Endothelial cell (in vitro differentiated cells): ENCODE results near the gene CACNG4. TPM values are rescaled to one million over a fixed set of nuclear protein-coding genes. Genes with fewer than 3 reads are reported as not detected.

ENCODE experiments used
- DNase-seq: peaks from one replicate; pipeline ENCODE4 v3.0.0; 2021; ENCODE audit warnings: low spot score
- H3K27ac Mint-ChIP-seq: one replicate; pipeline ENCODE4 v1.8.0; 2021; ENCODE audit warnings: mixed read lengths, inconsistent platforms; ENCODE audit not compliant: unreplicated experiment
- H3K27me3 Mint-ChIP-seq: one replicate; pipeline ENCODE4 v1.8.0; 2021; ENCODE audit warnings: mild to moderate bottlenecking, moderate library complexity, mixed read lengths, inconsistent platforms; ENCODE audit not compliant: unreplicated experiment
- H3K36me3 Mint-ChIP-seq: one replicate; pipeline ENCODE4 v1.8.0; 2021; ENCODE audit warnings: mild to moderate bottlenecking, low read depth, mixed read lengths, inconsistent platforms; ENCODE audit not compliant: unreplicated experiment
- H3K4me1 Mint-ChIP-seq: one replicate; pipeline ENCODE4 v1.8.0; 2021; ENCODE audit warnings: mild to moderate bottlenecking, mixed read lengths, inconsistent platforms; ENCODE audit not compliant: unreplicated experiment
- H3K4me3 Mint-ChIP-seq: one replicate; pipeline ENCODE4 v1.8.0; 2021; ENCODE audit warnings: mild to moderate bottlenecking, mixed read lengths, inconsistent platforms; ENCODE audit not compliant: unreplicated experiment
- H3K9me3 Mint-ChIP-seq: one replicate; pipeline ENCODE4 v1.8.0; 2021; ENCODE audit warnings: mixed read lengths, inconsistent platforms; ENCODE audit not compliant: unreplicated experiment
- total RNA-seq: library from RNA; stranded (reverse); fragmentation: NEBNext Ultra II Directional; extraction: Animal tissue kit (Norgen Biotek cat#: 25700); gene quantifications from one replicate; pipeline ENCODE4 v1.2.1, GENCODE V29; 2021; ENCODE audit not compliant: unreplicated experiment
- TF ChIP-seq, protein P1 (sequence below): fragments of 200-600 bp; sonication (generic); IDR thresholded peaks from one replicate; pipeline ENCODE4 v1.5.0; 2021; ENCODE audit warnings: antibody characterized with exemption; ENCODE audit not compliant: unreplicated experiment

Gene CACNG4
- total RNA-seq, 1 donor from 2014 or later: 0.33 TPM

DNA sequence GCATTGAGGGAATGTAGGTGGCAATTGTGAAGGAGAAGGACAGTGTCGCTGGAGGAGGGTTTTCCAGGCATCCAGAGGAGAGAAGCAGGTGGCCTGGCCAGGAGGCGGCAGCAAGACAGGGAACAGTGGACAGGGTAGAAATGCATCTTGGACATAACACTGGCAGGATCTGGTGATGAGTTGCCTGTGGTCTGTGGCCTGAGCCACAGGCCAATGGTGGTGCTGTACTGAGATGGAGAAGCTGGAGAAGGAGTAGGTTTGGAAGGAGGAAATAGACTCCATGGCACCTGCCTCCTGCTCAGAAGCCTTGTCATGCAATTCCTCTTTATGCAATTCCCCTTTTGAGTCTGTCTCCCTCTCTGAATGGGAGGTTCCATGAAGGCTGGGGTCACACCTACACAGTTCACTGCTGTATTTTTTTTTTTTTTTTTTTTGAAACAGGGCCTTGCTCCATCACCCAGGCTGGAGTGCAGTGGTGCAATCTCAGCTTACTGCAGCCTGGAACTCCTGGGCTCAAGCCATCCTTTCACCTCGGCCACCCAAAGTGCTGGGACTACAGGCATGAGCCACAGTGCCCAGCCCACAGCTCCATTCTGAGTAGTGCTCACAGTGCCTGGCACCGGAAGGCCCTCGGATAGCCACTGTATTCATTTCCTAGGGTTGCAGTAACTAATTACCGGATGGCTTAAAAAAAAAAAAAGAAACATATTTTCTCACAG is 13.5 kb upstream of the CACNG4 start:
- TF ChIP-seq, protein P1, sequence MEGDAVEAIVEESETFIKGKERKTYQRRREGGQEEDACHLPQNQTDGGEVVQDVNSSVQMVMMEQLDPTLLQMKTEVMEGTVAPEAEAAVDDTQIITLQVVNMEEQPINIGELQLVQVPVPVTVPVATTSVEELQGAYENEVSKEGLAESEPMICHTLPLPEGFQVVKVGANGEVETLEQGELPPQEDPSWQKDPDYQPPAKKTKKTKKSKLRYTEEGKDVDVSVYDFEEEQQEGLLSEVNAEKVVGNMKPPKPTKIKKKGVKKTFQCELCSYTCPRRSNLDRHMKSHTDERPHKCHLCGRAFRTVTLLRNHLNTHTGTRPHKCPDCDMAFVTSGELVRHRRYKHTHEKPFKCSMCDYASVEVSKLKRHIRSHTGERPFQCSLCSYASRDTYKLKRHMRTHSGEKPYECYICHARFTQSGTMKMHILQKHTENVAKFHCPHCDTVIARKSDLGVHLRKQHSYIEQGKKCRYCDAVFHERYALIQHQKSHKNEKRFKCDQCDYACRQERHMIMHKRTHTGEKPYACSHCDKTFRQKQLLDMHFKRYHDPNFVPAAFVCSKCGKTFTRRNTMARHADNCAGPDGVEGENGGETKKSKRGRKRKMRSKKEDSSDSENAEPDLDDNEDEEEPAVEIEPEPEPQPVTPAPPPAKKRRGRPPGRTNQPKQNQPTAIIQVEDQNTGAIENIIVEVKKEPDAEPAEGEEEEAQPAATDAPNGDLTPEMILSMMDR: no peak
- DNase-seq: no peak
- no peak overlapping the region for H3K27ac Mint-ChIP-seq
- no peaks in the 10 kb centered on the region for H3K9me3 Mint-ChIP-seq
- H3K27me3 Mint-ChIP-seq: peaks cover 3% of the 10 kb centered on the region
- no peak overlapping the region for H3K4me3 Mint-ChIP-seq
- H3K4me1 Mint-ChIP-seq: no peaks in the 10 kb centered on the region
- no peaks in the 10 kb centered on the region for H3K36me3 Mint-ChIP-seq

DNA sequence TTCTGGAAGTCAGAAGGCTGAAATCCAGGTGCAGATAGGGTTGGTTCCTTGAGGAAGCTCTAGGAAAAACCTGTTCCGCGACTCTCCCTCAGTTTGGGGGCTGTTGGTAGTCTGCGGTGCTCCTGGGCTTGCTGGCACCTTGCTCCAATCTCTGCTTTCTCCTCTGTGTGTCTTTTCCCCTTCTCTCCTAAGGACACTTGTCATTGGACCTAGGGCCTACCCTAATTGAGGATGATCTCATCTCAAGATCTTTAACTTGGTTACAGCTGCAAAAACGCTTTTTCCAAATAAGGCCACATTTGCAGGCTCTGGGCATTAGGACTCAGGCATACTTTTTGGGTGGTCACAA is 12.9 kb upstream of the CACNG4 start:
- DNase-seq: no peak
- Mint-ChIP-seq H3K9me3 (no peaks in the 10 kb centered on the region), H3K36me3 (no peaks in the 10 kb centered on the region), H3K4me3 (no peak overlapping the region), H3K4me1 (no peaks in the 10 kb centered on the region), H3K27me3 (peaks cover 3% of the 10 kb centered on the region), H3K27ac (no peak overlapping the region)
- TF ChIP-seq, protein P1: no peak

- TF ChIP-seq, protein P1: no peak
- H3K4me1 Mint-ChIP-seq: no peaks in the 10 kb centered on the region
- DNase-seq: no peak
- H3K4me3 Mint-ChIP-seq: no peak overlapping the region
- H3K27me3 Mint-ChIP-seq: peaks cover 3% of the 10 kb centered on the region
- H3K9me3 Mint-ChIP-seq: no peaks in the 10 kb centered on the region
- H3K36me3 Mint-ChIP-seq: no peaks in the 10 kb centered on the region
- H3K27ac Mint-ChIP-seq: no peak overlapping the region
Measured at GRCh38 chr17:66952031-66952524, 12.4 kb upstream of the CACNG4 start.

DNA sequence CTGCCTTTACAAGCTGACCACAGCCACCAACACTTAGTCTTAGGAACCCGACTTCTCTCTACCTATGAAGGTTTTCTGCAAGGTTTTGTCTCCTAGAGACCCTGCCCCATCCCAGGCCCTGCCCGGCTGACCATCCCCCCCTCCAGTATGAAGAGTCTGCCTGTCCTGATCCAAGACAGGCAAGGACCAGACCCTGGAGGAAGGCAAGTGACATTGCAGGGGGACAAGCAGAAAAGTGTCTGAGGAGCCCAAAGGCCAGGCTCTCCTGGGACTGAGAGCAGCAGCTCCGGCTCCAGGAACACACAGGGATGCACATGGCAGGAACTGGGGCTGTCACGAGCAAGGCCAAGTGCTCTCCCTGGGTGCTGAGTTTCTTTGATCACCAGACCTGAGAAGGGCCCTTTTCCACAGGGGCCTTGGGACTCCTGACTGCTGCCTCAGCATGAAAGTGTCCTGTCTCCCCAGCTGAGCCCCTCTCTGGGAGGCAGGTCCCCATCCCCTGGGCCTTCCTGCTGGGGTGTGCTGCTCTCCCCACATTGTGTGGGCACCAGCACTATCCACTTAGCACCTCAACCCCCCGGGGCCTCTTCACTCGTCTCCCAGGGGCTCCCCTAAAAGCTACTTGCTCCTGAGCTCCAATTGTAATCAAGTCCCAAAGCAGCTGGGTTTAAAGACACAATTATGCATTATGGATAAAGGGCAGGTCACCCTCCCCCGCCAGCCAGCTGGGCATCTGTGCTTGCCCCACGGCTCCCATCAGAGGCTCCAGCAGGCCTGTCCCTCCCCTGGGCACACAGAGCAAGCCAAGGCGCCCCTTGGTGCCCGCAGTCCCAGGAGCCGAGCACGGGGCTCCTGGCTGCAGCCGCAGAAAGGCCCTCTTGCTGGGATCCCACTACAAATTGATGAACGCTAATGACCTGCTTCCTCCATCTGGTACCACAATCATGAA is 11.6 kb upstream of the CACNG4 start:
- TF ChIP-seq, protein P1: no peak
- no peaks in the 10 kb centered on the region for H3K4me1 Mint-ChIP-seq
- H3K4me3 Mint-ChIP-seq: no peak overlapping the region
- peaks cover 3% of the 10 kb centered on the region for H3K27me3 Mint-ChIP-seq
- DNase-seq: no peak
- H3K9me3 Mint-ChIP-seq: no peaks in the 10 kb centered on the region
- H3K36me3 Mint-ChIP-seq: no peaks in the 10 kb centered on the region
- no peak overlapping the region for H3K27ac Mint-ChIP-seq

DNA sequence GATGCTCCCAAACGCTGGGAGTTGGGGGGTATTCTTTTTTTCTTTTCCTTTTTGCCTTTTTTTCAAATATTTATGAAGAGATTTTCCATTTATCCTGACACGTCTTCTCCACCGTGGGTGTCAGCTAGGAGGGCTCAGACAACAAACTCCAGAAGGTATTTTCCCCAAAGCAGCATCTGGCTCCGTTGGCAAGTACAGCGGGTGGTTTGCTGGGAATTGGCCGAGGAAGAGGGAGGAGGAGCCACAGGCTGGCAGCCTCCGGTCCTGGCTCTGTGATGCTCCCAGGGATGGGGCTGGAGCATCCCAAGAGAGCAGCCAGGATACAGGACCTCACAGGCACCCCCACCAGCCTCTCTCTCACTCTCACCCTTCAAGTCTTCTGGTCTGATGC is 10.9 kb upstream of the CACNG4 start:
- DNase-seq: no peak
- peaks cover 2% of the 10 kb centered on the region for H3K27me3 Mint-ChIP-seq
- no peaks in the 10 kb centered on the region for H3K4me1 Mint-ChIP-seq
- no peak overlapping the region for H3K27ac Mint-ChIP-seq
- H3K9me3 Mint-ChIP-seq: no peaks in the 10 kb centered on the region
- TF ChIP-seq, protein P1: no peak
- no peak overlapping the region for H3K4me3 Mint-ChIP-seq
- no peaks in the 10 kb centered on the region for H3K36me3 Mint-ChIP-seq
